ENCODE measurements around the gene CDC6.
A peak's percentile ranks its signal among the peaks of the same experiment; 100 is the strongest.

CDC6 gene

DNA sequence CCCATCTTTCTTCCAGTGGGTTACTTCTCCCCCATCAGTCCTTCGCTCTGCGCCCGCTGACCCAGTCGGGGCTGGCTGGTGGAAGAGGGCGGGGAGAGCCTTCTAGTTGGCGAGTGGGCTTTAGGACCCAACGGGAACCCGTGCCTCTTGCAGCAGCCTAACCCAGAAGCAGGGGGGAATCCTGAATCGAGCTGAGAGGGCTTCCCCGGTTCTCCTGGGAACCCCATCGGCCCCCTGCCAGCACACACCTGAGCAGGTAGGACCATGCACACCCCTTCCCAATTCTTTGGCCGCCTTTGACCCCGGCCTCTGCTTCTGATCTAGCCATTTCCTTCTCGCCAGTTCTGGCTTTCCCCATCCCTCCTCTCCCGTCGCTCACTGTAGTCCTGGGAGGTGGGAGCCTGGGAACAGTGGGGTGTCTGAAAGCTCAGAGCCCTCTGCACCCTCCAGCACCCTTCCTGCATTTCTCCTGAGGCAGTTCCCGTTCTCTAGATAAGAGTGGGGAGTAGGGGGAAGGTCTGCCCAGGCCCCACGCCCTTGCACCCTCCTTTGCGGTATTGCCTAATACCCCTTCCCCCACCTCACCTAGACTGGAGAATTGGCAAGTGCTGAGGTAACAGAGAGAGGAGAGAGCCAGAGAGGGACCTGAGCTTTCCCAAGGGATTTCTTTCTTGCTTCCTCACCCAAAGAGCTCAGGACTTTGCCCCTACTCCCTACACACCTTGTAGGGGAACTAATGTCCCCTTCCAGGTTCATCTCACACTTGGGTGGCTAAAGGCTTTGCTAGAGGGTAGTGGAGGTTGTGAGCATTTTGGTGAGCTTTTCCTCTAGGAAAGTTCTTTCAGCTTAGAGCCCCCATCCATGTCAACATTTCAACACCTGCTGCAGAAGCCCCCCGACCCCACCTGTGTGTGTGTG, 21.6 kb downstream of the CDC6 start, which contains the start of gene RARA:
Gene RARA, plus strand, starts transcription at position 150 of the 918 bp plus-strand sequence. CDS start 22,039 bp downstream, outside the sequence.
- no peak for DNase-seq (ENCODE audit: low read depth)
- no peak within 1 kb of the TSS for H3K4me3 ChIP-seq (ENCODE audit: low read depth, low read length)
- TF ChIP-seq POLR2A (IDR thresholded peaks at IDR 0.05; ENCODE audit: extremely low read depth, insufficient read length) (no peak), MYC (IDR thresholded peaks at IDR 0.05; ENCODE audit: low read depth, low read length) (no peak)
- TF ChIP-seq, protein P1, sequence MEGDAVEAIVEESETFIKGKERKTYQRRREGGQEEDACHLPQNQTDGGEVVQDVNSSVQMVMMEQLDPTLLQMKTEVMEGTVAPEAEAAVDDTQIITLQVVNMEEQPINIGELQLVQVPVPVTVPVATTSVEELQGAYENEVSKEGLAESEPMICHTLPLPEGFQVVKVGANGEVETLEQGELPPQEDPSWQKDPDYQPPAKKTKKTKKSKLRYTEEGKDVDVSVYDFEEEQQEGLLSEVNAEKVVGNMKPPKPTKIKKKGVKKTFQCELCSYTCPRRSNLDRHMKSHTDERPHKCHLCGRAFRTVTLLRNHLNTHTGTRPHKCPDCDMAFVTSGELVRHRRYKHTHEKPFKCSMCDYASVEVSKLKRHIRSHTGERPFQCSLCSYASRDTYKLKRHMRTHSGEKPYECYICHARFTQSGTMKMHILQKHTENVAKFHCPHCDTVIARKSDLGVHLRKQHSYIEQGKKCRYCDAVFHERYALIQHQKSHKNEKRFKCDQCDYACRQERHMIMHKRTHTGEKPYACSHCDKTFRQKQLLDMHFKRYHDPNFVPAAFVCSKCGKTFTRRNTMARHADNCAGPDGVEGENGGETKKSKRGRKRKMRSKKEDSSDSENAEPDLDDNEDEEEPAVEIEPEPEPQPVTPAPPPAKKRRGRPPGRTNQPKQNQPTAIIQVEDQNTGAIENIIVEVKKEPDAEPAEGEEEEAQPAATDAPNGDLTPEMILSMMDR (IDR thresholded peaks at IDR 0.05; ENCODE audit: low read depth, low read length) = no peak
- TF ChIP-seq, protein P2, sequence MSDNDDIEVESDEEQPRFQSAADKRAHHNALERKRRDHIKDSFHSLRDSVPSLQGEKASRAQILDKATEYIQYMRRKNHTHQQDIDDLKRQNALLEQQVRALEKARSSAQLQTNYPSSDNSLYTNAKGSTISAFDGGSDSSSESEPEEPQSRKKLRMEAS (IDR thresholded peaks at IDR 0.05; ENCODE audit: low read depth, low read length) = no peak

GRCh38 chr17:40309949-40310510, 22.4 kb downstream of the CDC6 start:
- DNase-seq (ENCODE audit: low read depth) = no peak
- TF ChIP-seq, protein P1 (IDR thresholded peaks at IDR 0.05; ENCODE audit: low read depth, low read length) = no peak
- TF ChIP-seq, protein P2 (IDR thresholded peaks at IDR 0.05; ENCODE audit: low read depth, low read length) = no peak
- TF ChIP-seq MYC (IDR thresholded peaks at IDR 0.05; ENCODE audit: low read depth, low read length) = no peak
- no peak for TF ChIP-seq POLR2A (IDR thresholded peaks at IDR 0.05; ENCODE audit: extremely low read depth, insufficient read length)
- no peak overlapping the region for H3K4me3 ChIP-seq (ENCODE audit: low read depth, low read length)

- TF ChIP-seq, protein P2 (IDR thresholded peaks at IDR 0.05; ENCODE audit: low read depth, low read length) = no peak
- no peak for TF ChIP-seq POLR2A (IDR thresholded peaks at IDR 0.05; ENCODE audit: extremely low read depth, insufficient read length)
- TF ChIP-seq, protein P1 (IDR thresholded peaks at IDR 0.05; ENCODE audit: low read depth, low read length) = no peak
- no peak for TF ChIP-seq MYC (IDR thresholded peaks at IDR 0.05; ENCODE audit: low read depth, low read length)
- DNase-seq (ENCODE audit: low read depth) = no peak
- H3K4me3 ChIP-seq (ENCODE audit: low read depth, low read length) = no peak overlapping the region
These were observed 23.3 kb downstream of the CDC6 start for GRCh38 chr17:40310882-40311391.

DNA sequence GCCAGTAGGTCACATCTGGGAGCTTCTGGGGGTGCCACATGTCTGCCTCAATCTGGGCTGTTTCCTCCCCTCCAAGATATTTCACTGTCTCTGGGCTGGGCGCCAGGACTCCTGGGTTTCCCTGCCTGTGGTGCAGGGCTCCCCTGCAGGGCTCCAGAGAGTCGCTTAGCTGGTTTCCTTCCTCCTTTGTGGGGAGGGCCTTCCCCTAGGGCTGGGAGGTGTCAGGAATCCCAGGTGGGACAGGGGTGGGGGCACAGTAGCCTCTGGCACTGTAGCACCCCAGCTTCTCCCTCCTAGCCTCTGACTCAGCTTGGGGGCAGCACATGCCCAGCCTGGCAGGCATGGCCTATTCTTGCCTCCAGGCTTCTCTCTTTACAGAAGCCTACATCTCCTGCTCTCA, 23.9 kb downstream of the CDC6 start:
- no peak for DNase-seq (ENCODE audit: low read depth)
- no peak overlapping the region for H3K4me3 ChIP-seq (ENCODE audit: low read depth, low read length)
- TF ChIP-seq POLR2A (IDR thresholded peaks at IDR 0.05; ENCODE audit: extremely low read depth, insufficient read length) (no peak), MYC (IDR thresholded peaks at IDR 0.05; ENCODE audit: low read depth, low read length) (0 out of 2 replicates have a peak, but pooled peaks have one; percentile 11)

- TF ChIP-seq MYC (IDR thresholded peaks at IDR 0.05; ENCODE audit: low read depth, low read length) (no peak), POLR2A (IDR thresholded peaks at IDR 0.05; ENCODE audit: extremely low read depth, insufficient read length) (no peak)
- TF ChIP-seq, protein P2 (IDR thresholded peaks at IDR 0.05; ENCODE audit: low read depth, low read length) = no peak
- TF ChIP-seq, protein P1 (IDR thresholded peaks at IDR 0.05; ENCODE audit: low read depth, low read length) = no peak
These were observed 24.6 kb downstream of the CDC6 start for GRCh38 chr17:40312131-40312731.

More at GRCh38 chr17:40312131-40312731, 24.6 kb downstream of the CDC6 start:
- H3K4me3 ChIP-seq (ENCODE audit: low read depth, low read length) = no peak overlapping the region
- DNase-seq (ENCODE audit: low read depth) = no peak

Measured in NB4 (cell line).